ENCODE measurements around the gene ETHE1.
"Not testable (repeated sequence)": the region's sequence is repeated elsewhere in the genome, so short reads cannot be mapped to it uniquely, and the experiment has no call there.

The ETHE1 gene

GRCh38 chr19:43552198-43552450 is 25.1 kb upstream of the ETHE1 start:
- no peak for TF ChIP-seq EZH2 (IDR thresholded peaks at IDR 0.05; ENCODE audit: borderline replicate concordance, low read length)
- peaks cover 44% of the 10 kb centered on the region for H3K36me3 ChIP-seq (ENCODE audit: insufficient read depth, low read length)
- no peaks in the 10 kb centered on the region for H3K79me2 ChIP-seq (ENCODE audit: insufficient read depth, low read length)
- H3K9ac ChIP-seq (ENCODE audit: low read length) = no peak overlapping the region
- H3K4me2 ChIP-seq (ENCODE audit: low read length) = no peak overlapping the region
- no peaks in the 10 kb centered on the region for H3K27me3 ChIP-seq (ENCODE audit: insufficient read depth, low read length)
- H3K4me1 ChIP-seq (ENCODE audit: insufficient read depth, low read length, severe bottlenecking) = no peaks in the 10 kb centered on the region
- H3K9me3 ChIP-seq (ENCODE audit: low read length) = no peaks in the 10 kb centered on the region
- H3F3A ChIP-seq (ENCODE audit: insufficient read depth, low read length) = no peaks in the 10 kb centered on the region
- H4K20me1 ChIP-seq (ENCODE audit: insufficient read depth, low read length) = no peaks in the 10 kb centered on the region
- no peak overlapping the region for H3K4me3 ChIP-seq (ENCODE audit: low read depth, low read length, poor library complexity, severe bottlenecking)
- H3K9me2 ChIP-seq (ENCODE audit: low read depth, low read length) = no peaks in the 10 kb centered on the region
- no peak overlapping the region for H2AFZ ChIP-seq (ENCODE audit: low read length)
- H3K27ac ChIP-seq (ENCODE audit: low read depth, low read length, poor library complexity, severe bottlenecking) = no peak overlapping the region

GRCh38 chr19:43551399-43552197 is 24.6 kb upstream of the ETHE1 start:
- Histone ChIP-seq H3K36me3 (ENCODE audit: insufficient read depth, low read length) (peaks cover 44% of the 10 kb centered on the region), H3K9ac (ENCODE audit: low read length) (no peak overlapping the region), H3K9me3 (ENCODE audit: low read length) (no peaks in the 10 kb centered on the region), H3K4me3 (ENCODE audit: low read depth, low read length, poor library complexity, severe bottlenecking) (no peak overlapping the region), H3K4me1 (ENCODE audit: insufficient read depth, low read length, severe bottlenecking) (no peaks in the 10 kb centered on the region), H3F3A (ENCODE audit: insufficient read depth, low read length) (no peaks in the 10 kb centered on the region), H3K27me3 (ENCODE audit: insufficient read depth, low read length) (no peaks in the 10 kb centered on the region), H3K79me2 (ENCODE audit: insufficient read depth, low read length) (no peaks in the 10 kb centered on the region), H2AFZ (ENCODE audit: low read length) (no peak overlapping the region), H3K27ac (ENCODE audit: low read depth, low read length, poor library complexity, severe bottlenecking) (no peak overlapping the region), H3K9me2 (ENCODE audit: low read depth, low read length) (no peaks in the 10 kb centered on the region), H3K4me2 (ENCODE audit: low read length) (no peak overlapping the region), H4K20me1 (ENCODE audit: insufficient read depth, low read length) (no peaks in the 10 kb centered on the region)
- TF ChIP-seq CTCF (IDR thresholded peaks at IDR 0.05; ENCODE audit: low read length) = no peak
- TF ChIP-seq EZH2 (IDR thresholded peaks at IDR 0.05; ENCODE audit: borderline replicate concordance, low read length) = no peak

GRCh38 chr19:43548706-43549105 is 21.7 kb upstream of the ETHE1 start:
- Histone ChIP-seq H3F3A (ENCODE audit: insufficient read depth, low read length) (no peaks in the 10 kb centered on the region), H3K9me3 (ENCODE audit: low read length) (no peaks in the 10 kb centered on the region), H3K79me2 (ENCODE audit: insufficient read depth, low read length) (no peaks in the 10 kb centered on the region), H4K20me1 (ENCODE audit: insufficient read depth, low read length) (no peaks in the 10 kb centered on the region), H3K4me1 (ENCODE audit: insufficient read depth, low read length, severe bottlenecking) (no peaks in the 10 kb centered on the region), H3K27me3 (ENCODE audit: insufficient read depth, low read length) (no peaks in the 10 kb centered on the region), H3K36me3 (ENCODE audit: insufficient read depth, low read length) (peaks cover 45% of the 10 kb centered on the region), H3K4me3 (ENCODE audit: low read depth, low read length, poor library complexity, severe bottlenecking) (no peak overlapping the region), H3K9me2 (ENCODE audit: low read depth, low read length) (no peaks in the 10 kb centered on the region), H3K9ac (ENCODE audit: low read length) (no peak overlapping the region), H2AFZ (ENCODE audit: low read length) (no peak overlapping the region), H3K27ac (ENCODE audit: low read depth, low read length, poor library complexity, severe bottlenecking) (no peak overlapping the region), H3K4me2 (ENCODE audit: low read length) (no peak overlapping the region)
- TF ChIP-seq EZH2 (IDR thresholded peaks at IDR 0.05; ENCODE audit: borderline replicate concordance, low read length) (no peak), CTCF (IDR thresholded peaks at IDR 0.05; ENCODE audit: low read length) (no peak)

- H3K36me3 ChIP-seq (ENCODE audit: insufficient read depth, low read length) = peaks cover 42% of the 10 kb centered on the region
- not testable (repeated sequence) for H3K4me1 ChIP-seq (ENCODE audit: insufficient read depth, low read length, severe bottlenecking); H3F3A ChIP-seq (ENCODE audit: insufficient read depth, low read length); H3K9me2 ChIP-seq (ENCODE audit: low read depth, low read length); H3K4me3 ChIP-seq (ENCODE audit: low read depth, low read length, poor library complexity, severe bottlenecking); H3K9ac ChIP-seq (ENCODE audit: low read length); H3K79me2 ChIP-seq (ENCODE audit: insufficient read depth, low read length); H2AFZ ChIP-seq (ENCODE audit: low read length); H4K20me1 ChIP-seq (ENCODE audit: insufficient read depth, low read length); H3K27me3 ChIP-seq (ENCODE audit: insufficient read depth, low read length); H3K27ac ChIP-seq (ENCODE audit: low read depth, low read length, poor library complexity, severe bottlenecking); H3K9me3 ChIP-seq (ENCODE audit: low read length); H3K4me2 ChIP-seq (ENCODE audit: low read length)
These were observed 20.9 kb upstream of the ETHE1 start for GRCh38 chr19:43547926-43548325.
